Activated T-helper 17 cell treated with anti-CD3 and anti-CD28 coated beads, Interleukin-2, amount 50 U/mL, for 72 hours (primary cell): ENCODE measurements around the gene NOS1. TPM values are rescaled to one million over a fixed set of nuclear protein-coding genes. Genes with fewer than 3 reads are reported as not detected.

Source experiments
- ATAC-seq: fragments of 150-1000 bp; cut with Tn5 transposase; replicated peaks from 2 replicates; pipeline ENCODE4 v1.10.0; 2021; ENCODE audit warnings: mild to moderate bottlenecking, moderate library complexity
- H3K27ac Mint-ChIP-seq: one replicate; pipeline ENCODE4 v1.8.0; 2022; ENCODE audit warnings: mixed read lengths
- H3K27me3 Mint-ChIP-seq: one replicate; pipeline ENCODE4 v1.8.0; 2022; ENCODE audit warnings: mixed read lengths
- H3K36me3 Mint-ChIP-seq: one replicate; pipeline ENCODE4 v1.8.0; 2022; ENCODE audit warnings: low read depth, mild to moderate bottlenecking, mixed read lengths
- H3K4me1 Mint-ChIP-seq: one replicate; pipeline ENCODE4 v1.8.0; 2022; ENCODE audit warnings: mixed read lengths
- H3K4me3 Mint-ChIP-seq: one replicate; pipeline ENCODE4 v1.8.0; 2022; ENCODE audit warnings: mild to moderate bottlenecking, mixed read lengths
- H3K9me3 Mint-ChIP-seq: one replicate; pipeline ENCODE4 v1.8.0; 2022; ENCODE audit warnings: mixed read lengths
- total RNA-seq, 2 donors: library from RNA; stranded (reverse); gene quantifications; one replicate each; pipeline ENCODE4 v1.2.3, GENCODE V29; 2022

The NOS1 gene
- total RNA-seq, 2 donors from 2014 or later = 0.03 TPM; not detected in 1

DNA sequence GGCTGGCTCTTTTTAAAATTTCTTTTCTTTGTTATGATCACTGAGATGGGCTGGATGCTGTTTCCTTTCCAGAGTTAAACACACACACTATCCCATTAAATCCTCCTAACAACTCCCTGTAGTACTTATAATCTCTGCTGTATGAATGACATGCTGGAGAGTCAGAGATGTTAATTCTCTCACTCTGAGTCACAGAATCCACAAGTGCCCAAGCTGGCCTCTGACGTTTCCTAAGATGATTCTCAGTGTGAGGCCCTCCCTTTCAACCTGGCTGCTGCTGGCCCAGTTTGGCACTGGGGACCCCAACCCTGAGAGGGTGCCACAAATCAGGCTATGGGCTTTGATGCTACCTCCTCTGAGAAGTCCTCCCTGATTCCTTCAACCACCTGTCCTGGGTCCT is 5.4 kb downstream of the NOS1 start:
- no peaks in the 10 kb centered on the region for H3K4me1 Mint-ChIP-seq
- no peak overlapping the region for H3K27ac Mint-ChIP-seq
- no peaks in the 10 kb centered on the region for H3K9me3 Mint-ChIP-seq
- peaks cover 13% of the 10 kb centered on the region for H3K27me3 Mint-ChIP-seq
- no peak for ATAC-seq
- no peak overlapping the region for H3K4me3 Mint-ChIP-seq
- no peaks in the 10 kb centered on the region for H3K36me3 Mint-ChIP-seq

DNA sequence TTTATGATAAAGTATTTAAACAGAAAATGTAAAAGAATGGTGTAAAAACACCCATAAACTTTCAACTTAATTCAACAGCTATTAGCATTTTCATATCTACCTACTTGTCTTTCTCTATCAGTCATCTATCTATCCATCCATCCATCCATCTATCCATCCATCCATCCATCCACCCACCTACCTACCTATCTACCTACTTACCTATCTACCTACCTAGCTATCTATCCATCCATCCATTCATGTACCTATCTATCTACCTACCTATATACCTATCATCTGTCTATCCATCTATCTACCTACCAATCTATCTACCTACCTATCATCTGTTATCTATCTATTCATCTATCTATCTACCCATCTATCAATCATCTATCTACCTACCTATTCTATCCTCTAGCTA is 8.5 kb downstream of the NOS1 start:
- no peaks in the 10 kb centered on the region for H3K9me3 Mint-ChIP-seq
- no peak for ATAC-seq
- H3K27me3 Mint-ChIP-seq = peaks cover 8% of the 10 kb centered on the region
- no peak overlapping the region for H3K4me3 Mint-ChIP-seq
- H3K4me1 Mint-ChIP-seq = no peaks in the 10 kb centered on the region
- no peak overlapping the region for H3K27ac Mint-ChIP-seq
- no peaks in the 10 kb centered on the region for H3K36me3 Mint-ChIP-seq

DNA sequence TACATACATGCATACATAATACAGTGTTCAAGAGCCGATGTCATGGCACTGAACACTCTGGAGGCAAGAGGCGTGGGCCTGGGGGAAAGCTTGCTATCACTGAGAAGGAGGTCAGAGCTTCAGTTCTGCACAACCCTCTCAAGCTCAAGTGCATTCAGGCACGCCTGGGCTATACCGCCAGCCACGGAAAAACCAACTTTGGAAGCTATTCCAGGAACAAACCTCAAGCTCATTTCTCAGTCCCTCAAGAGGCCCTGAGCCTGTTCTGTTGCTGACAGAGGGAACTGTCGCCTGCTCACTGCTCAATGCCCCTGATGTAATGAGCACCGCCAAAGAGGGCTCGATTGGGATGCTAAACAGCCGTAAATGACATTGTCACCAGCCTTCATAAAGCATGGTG is 9.2 kb downstream of the NOS1 start:
- no peaks in the 10 kb centered on the region for H3K9me3 Mint-ChIP-seq
- H3K27ac Mint-ChIP-seq = no peak overlapping the region
- peaks cover 5% of the 10 kb centered on the region for H3K27me3 Mint-ChIP-seq
- no peaks in the 10 kb centered on the region for H3K36me3 Mint-ChIP-seq
- H3K4me1 Mint-ChIP-seq = no peaks in the 10 kb centered on the region
- no peak overlapping the region for H3K4me3 Mint-ChIP-seq
- no peak for ATAC-seq

DNA sequence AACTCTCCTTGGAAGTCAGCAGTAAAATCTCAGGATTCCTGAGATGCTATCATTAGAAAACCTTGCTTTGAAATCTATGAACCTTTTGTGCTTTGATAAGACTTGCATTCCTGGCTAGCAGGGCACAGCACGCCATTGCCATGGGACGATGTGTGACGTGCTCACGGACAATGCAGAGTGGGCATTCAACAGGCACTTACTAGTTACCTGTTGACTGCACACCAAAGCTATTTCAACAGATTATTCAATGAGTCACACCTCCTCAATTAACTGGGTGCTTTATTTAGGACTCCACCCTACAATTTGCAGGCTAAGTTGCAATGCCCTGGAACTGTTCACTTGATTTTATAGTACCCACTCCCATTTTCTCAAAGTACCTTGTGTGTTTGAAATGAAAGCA is 11.3 kb downstream of the NOS1 start:
- Mint-ChIP-seq H3K4me3 (no peak overlapping the region), H3K36me3 (no peaks in the 10 kb centered on the region), H3K27me3 (peaks cover 5% of the 10 kb centered on the region), H3K9me3 (no peaks in the 10 kb centered on the region), H3K4me1 (no peaks in the 10 kb centered on the region), H3K27ac (no peak overlapping the region)
- ATAC-seq = no peak

DNA sequence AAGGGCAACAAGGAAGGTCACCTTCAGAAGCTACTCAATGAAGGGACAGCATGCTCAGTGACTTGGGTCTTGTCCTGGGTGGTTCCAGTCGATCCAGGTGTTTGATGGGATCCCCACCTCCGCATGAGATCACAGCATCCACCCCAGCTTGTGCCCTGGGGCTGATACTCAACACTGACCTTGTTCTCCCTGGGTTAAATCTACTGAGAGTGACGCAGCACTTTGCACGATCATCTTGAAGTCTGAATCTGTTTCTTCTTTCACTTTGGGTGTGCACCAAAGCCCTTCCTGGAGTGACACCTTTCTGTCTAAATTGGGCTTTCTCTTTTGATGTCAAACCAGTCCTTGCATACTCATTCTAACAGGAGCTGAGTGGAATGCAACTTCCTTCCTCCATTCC is 13.8 kb downstream of the NOS1 start:
- peaks cover 5% of the 10 kb centered on the region for H3K9me3 Mint-ChIP-seq
- no peaks in the 10 kb centered on the region for H3K27me3 Mint-ChIP-seq
- no peaks in the 10 kb centered on the region for H3K36me3 Mint-ChIP-seq
- H3K4me3 Mint-ChIP-seq = no peak overlapping the region
- no peak for ATAC-seq
- no peak overlapping the region for H3K27ac Mint-ChIP-seq
- H3K4me1 Mint-ChIP-seq = peaks cover 2% of the 10 kb centered on the region

DNA sequence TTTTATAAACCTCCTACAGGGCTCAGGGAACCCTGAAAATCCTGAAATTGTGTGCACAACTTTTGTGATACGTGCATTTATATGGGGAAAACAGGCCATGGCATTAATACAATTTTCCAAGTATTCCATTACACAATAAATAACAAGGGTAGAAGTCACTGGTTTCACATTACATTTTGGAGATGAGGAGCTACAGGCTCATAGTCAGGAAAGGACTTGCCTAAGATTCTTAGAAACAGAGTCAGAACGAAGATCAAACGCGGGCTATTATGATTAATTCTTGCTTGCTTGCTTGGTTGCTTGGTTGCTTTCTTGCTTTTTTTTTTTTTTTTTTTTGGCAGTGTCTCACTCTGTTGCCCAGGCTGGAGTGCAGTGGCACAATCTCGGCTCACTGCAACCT is 16.7 kb downstream of the NOS1 start:
- H3K27me3 Mint-ChIP-seq = peaks cover 8% of the 10 kb centered on the region
- peaks cover 12% of the 10 kb centered on the region for H3K9me3 Mint-ChIP-seq
- peaks cover 5% of the 10 kb centered on the region for H3K4me1 Mint-ChIP-seq
- no peak for ATAC-seq
- no peaks in the 10 kb centered on the region for H3K36me3 Mint-ChIP-seq
- H3K4me3 Mint-ChIP-seq = no peak overlapping the region
- H3K27ac Mint-ChIP-seq = no peak overlapping the region

DNA sequence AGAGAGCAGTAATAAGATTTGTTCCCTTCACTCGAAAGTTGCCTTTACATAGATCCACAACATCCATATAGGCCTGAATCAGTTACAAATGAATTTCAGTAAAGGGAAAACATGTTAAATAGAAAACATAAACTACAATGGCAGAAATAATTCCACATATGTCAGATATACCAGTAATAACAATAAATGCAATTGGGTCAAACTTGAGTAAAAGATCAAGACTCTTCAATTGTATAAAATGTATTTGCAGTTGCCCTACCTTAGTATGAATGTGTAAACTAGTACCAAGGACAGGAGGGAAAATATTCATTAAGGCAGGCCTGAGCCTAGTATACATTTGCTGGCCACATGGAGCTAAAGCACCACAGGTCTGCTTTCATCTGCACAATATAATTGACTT is 17.6 kb downstream of the NOS1 start:
- Mint-ChIP-seq H3K4me3 (no peak overlapping the region), H3K27ac (no peak overlapping the region), H3K4me1 (peaks cover 5% of the 10 kb centered on the region), H3K27me3 (peaks cover 9% of the 10 kb centered on the region), H3K36me3 (no peaks in the 10 kb centered on the region), H3K9me3 (peaks cover 12% of the 10 kb centered on the region)
- no peak for ATAC-seq

DNA sequence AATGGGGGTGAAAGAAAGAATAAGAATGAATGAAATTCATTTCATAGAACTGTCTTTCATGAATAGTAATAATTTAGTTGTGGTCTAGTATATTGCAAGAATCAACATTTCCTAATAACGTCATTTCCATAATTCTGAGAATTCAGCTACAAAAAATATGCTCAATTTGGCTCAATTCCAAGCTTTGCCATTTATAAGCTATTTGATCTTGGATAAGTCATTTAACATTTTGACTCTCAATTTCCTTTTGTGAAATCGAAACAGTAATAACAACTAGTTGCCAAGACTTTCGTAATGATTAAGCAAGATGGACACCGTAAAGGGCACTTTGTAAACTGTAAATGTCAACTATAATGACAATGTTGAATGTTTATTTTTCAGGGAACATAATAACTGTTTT is 18.1 kb downstream of the NOS1 start:
- no peak for ATAC-seq
- Mint-ChIP-seq H3K9me3 (peaks cover 12% of the 10 kb centered on the region), H3K27me3 (peaks cover 11% of the 10 kb centered on the region), H3K4me1 (peaks cover 5% of the 10 kb centered on the region), H3K4me3 (no peak overlapping the region), H3K27ac (no peak overlapping the region), H3K36me3 (no peaks in the 10 kb centered on the region)

DNA sequence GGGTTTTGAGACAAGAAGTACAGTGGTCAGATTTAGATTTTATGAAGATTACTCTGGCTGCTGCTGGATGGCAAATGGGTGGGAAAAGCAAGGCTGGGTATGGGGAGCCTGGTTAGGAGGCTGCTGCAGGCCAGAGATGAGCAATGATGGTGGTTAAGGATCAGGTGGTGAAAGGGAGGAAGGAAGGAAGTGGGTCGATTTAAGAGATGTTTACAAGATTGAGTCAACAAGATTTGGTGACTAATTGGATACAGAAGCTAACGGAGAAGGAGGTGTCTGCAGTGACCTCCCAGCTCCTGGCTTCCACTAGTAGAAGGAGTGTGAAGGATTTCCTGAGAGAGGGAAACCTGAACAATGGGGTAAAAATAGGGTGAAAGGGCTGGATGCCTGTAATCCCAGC is 18.7 kb downstream of the NOS1 start:
- Mint-ChIP-seq H3K27me3 (peaks cover 11% of the 10 kb centered on the region), H3K4me3 (no peak overlapping the region), H3K4me1 (peaks cover 5% of the 10 kb centered on the region), H3K9me3 (peaks cover 12% of the 10 kb centered on the region), H3K27ac (no peak overlapping the region), H3K36me3 (no peaks in the 10 kb centered on the region)
- no peak for ATAC-seq

DNA sequence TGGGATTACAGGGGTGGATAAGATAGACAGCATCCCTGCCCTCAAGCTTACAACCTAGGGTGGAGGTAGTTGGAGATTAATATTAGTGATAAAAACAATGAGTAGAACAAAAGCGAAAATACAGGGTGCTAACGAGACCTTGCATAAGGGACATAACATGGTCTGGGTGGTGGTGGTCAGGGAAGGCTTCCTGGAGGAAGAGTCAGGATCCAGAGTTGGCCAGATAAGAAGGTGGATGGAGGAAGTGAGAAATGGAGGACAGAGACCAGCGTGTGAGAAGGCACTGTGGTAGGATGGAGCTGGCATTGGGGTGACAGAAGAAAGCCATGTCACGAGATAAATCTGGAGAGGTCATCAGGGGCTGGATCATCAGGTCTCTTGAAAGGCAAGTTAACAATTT is 19.2 kb downstream of the NOS1 start:
- peaks cover 11% of the 10 kb centered on the region for H3K27me3 Mint-ChIP-seq
- peaks cover 5% of the 10 kb centered on the region for H3K4me1 Mint-ChIP-seq
- H3K36me3 Mint-ChIP-seq = no peaks in the 10 kb centered on the region
- peaks cover 12% of the 10 kb centered on the region for H3K9me3 Mint-ChIP-seq
- no peak overlapping the region for H3K27ac Mint-ChIP-seq
- H3K4me3 Mint-ChIP-seq = no peak overlapping the region
- no peak for ATAC-seq

DNA sequence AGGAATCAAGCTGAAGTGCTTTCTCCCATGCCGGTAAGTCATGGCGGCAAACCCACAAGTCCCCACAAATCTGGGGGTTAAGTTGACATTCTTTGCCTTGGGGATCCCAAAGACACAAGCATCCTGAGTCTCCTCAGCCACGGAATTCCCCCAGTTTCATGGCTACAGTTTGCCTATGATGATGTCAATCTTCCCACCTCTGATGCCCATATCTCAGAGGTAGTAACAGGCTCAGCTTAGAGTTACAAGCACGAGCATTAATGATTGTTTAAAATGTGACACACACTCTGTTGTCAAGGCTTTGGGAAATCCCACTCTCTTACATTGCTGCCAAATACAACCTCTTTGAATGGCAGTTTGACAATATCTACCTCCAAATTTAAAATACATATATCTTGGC is 22.3 kb downstream of the NOS1 start:
- H3K9me3 Mint-ChIP-seq = peaks cover 12% of the 10 kb centered on the region
- no peak overlapping the region for H3K4me3 Mint-ChIP-seq
- H3K27me3 Mint-ChIP-seq = peaks cover 23% of the 10 kb centered on the region
- ATAC-seq = no peak
- H3K4me1 Mint-ChIP-seq = peaks cover 5% of the 10 kb centered on the region
- no peak overlapping the region for H3K27ac Mint-ChIP-seq
- H3K36me3 Mint-ChIP-seq = no peaks in the 10 kb centered on the region

DNA sequence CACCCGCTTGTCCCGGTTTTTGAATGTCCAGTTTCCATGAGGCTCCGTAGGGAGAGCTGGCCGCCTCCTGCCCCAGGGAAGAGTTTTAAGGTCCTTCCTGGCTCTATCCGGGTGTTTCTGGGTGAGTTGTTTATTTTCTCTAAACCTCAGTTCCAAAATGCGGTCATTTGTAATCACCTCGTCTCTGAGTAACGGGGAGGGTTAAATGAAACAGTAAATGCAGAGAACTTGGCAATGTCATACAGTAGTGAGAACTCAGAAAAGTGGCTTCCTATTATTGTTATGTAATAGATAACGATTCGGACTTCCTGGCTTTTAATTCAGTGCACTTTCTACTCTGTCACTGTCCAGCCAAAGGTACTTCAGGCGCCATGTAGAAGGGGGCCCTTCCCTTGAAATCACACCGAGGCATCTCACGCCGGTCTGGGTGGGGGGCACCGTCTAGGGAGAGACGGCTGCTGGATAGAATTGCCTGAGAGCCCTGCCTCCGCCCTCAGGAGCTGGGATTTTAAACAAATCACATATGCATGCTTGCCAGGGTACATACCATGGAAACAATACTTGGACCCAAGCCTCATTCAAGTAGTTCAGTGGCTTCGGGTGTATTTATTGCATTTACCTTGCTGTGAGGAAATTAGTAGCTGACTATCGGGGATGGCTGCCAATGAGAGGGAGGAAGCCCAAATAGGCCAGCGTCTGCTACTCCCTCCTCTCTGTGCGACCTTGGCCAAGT is 26.4 kb downstream of the NOS1 start:
- H3K4me1 Mint-ChIP-seq = no peaks in the 10 kb centered on the region
- no peaks in the 10 kb centered on the region for H3K36me3 Mint-ChIP-seq
- no peak for ATAC-seq
- no peaks in the 10 kb centered on the region for H3K9me3 Mint-ChIP-seq
- H3K4me3 Mint-ChIP-seq = no peak overlapping the region
- H3K27me3 Mint-ChIP-seq = peaks cover 27% of the 10 kb centered on the region
- H3K27ac Mint-ChIP-seq = no peak overlapping the region

DNA sequence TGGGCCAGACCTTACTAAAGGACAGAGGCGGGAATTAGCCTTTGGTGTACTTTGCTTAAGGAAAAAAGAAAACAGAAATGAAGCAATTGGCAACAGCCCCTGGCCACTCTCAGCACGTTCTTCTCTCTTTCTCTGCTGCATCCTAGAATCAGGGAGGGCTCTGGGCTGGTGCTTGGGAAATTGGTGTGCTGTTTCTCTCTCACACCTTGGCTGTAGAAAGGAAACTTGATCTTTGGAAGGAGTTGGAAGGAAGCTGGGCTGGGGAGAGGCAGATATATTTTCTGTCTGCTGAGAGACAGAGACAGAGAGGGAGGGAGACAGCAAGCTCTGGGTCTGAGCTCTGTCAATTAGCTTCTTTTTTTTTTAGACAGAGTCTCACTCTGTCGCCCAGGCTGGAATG is 27.4 kb downstream of the NOS1 start:
- no peak overlapping the region for H3K27ac Mint-ChIP-seq
- H3K9me3 Mint-ChIP-seq = no peaks in the 10 kb centered on the region
- no peak for ATAC-seq
- H3K4me1 Mint-ChIP-seq = no peaks in the 10 kb centered on the region
- peaks cover 27% of the 10 kb centered on the region for H3K27me3 Mint-ChIP-seq
- no peak overlapping the region for H3K4me3 Mint-ChIP-seq
- no peaks in the 10 kb centered on the region for H3K36me3 Mint-ChIP-seq

DNA sequence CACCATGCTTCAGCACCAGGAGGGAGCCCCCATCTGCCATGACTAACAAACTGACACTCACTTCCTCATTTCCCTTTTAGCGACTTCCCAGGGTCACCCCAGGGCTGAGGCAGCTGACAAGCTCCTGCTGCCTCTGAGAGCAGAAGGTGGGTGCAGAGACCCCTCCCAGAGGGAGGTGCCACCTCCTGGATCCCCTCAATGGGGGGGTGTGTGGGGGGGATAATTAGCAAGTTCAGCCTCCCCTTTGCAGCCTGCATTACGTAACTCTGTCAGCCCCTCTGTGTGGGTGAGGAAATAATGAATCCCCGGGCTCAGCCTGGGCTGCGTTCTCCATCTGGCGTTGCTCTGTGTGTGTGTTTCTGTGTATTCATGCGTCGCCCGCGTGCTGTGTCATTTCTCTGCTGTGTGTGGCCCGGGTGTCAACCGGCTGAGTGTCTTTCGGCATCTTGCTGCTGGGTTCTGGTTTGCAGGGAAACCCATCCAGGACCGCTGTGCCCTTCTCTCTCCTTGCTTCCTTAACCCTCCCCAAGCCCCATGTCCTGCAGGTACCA is 28.0 kb downstream of the NOS1 start:
- Mint-ChIP-seq H3K4me1 (no peaks in the 10 kb centered on the region), H3K36me3 (no peaks in the 10 kb centered on the region), H3K27ac (no peak overlapping the region), H3K4me3 (no peak overlapping the region), H3K9me3 (no peaks in the 10 kb centered on the region), H3K27me3 (peaks cover 27% of the 10 kb centered on the region)
- ATAC-seq = no peak

DNA sequence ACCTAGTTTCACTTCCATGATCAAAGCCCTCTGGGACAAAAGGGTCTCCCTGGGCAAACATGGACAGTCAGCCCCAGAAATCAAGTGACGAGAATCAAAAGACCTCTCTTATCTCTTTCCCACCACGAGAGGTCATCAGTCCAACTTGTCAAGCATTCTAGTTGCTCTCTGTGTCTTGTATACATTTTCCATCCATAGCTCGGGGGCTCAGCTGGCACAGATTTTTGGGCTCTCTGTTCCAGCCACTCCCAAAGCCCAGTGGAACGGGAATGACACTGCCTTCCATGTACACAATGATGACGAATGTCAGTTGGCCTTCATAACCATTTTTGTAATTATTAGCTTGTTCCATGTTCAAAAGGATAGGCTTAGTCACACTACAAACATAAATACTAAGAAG is 29.7 kb downstream of the NOS1 start:
- no peak overlapping the region for H3K4me3 Mint-ChIP-seq
- ATAC-seq = no peak
- H3K4me1 Mint-ChIP-seq = no peaks in the 10 kb centered on the region

More for the DNA sequence above, 29.7 kb downstream of the NOS1 start:
- Mint-ChIP-seq H3K9me3 (no peaks in the 10 kb centered on the region), H3K27ac (no peak overlapping the region), H3K36me3 (no peaks in the 10 kb centered on the region), H3K27me3 (peaks cover 31% of the 10 kb centered on the region)
